ENCODE measurements around the gene TRNP1.

DNA sequence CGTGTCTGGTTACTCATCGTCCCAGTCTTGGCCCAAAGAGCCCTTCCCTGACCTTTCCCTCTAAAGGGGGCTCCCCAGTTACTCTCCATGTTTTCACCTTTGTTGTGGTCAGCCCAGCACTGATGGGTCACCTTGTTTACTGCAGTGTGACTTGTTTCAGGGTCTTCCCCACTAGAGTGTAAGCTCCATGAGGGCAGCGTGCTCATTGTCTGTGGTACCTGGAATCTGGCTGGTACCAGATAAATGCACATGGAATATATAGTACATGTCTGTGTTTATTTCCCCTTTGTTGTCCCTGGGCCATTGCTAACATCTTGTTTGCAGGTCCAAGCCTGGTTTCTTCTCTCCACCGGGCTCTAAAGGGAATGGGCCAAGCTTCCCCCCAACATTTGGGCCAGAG, 41.9 kb downstream of the TRNP1 start:
- TF ChIP-seq, protein P1, sequence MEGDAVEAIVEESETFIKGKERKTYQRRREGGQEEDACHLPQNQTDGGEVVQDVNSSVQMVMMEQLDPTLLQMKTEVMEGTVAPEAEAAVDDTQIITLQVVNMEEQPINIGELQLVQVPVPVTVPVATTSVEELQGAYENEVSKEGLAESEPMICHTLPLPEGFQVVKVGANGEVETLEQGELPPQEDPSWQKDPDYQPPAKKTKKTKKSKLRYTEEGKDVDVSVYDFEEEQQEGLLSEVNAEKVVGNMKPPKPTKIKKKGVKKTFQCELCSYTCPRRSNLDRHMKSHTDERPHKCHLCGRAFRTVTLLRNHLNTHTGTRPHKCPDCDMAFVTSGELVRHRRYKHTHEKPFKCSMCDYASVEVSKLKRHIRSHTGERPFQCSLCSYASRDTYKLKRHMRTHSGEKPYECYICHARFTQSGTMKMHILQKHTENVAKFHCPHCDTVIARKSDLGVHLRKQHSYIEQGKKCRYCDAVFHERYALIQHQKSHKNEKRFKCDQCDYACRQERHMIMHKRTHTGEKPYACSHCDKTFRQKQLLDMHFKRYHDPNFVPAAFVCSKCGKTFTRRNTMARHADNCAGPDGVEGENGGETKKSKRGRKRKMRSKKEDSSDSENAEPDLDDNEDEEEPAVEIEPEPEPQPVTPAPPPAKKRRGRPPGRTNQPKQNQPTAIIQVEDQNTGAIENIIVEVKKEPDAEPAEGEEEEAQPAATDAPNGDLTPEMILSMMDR (IDR thresholded peaks at IDR 0.05; ENCODE audit: insufficient read depth, low read depth, low read length): no peak
- no peak for TF ChIP-seq EZH2 (IDR thresholded peaks at IDR 0.05; ENCODE audit: insufficient read depth, low read length)

Data from astrocyte (in vitro differentiated cells and primary cell).